ENCODE results near the gene GET3.

DNA sequence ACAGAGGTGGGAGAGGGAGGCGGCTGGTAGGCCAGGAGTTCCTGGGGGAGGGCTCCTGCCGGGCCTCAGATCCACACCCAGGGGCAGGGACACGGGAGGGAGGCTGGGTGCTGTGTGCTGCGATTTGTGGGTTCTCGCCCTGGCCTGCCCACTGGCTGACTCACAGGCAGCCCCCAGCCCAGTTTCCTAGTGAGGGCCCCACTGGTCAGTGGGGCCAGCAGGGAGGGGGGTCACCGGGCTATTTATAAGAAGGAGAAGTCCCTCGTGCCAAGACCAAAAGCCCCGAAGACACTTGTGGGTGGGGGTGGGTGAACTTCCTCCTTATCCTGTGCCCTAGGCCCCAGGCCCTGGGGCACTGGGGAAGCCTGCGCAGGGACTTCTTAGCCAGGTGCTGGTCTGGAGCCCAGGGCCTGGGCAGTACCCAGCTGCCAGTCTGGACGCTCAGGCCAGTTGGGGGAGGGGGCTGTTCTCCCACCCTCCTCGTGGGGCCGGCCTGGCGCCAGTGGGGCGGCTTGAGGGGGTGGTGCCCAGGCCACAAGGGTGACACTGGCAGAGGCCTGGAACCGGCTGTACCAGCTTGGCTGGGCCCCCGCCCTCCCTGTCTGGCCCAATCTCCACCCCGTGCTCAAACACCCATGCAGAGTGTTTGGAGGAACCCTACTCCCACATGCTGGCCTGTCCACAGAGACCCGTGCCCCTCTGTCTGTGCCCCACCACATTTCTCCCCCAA, 49.0 kb downstream of the GET3 start:
- TF ChIP-seq, protein P1, sequence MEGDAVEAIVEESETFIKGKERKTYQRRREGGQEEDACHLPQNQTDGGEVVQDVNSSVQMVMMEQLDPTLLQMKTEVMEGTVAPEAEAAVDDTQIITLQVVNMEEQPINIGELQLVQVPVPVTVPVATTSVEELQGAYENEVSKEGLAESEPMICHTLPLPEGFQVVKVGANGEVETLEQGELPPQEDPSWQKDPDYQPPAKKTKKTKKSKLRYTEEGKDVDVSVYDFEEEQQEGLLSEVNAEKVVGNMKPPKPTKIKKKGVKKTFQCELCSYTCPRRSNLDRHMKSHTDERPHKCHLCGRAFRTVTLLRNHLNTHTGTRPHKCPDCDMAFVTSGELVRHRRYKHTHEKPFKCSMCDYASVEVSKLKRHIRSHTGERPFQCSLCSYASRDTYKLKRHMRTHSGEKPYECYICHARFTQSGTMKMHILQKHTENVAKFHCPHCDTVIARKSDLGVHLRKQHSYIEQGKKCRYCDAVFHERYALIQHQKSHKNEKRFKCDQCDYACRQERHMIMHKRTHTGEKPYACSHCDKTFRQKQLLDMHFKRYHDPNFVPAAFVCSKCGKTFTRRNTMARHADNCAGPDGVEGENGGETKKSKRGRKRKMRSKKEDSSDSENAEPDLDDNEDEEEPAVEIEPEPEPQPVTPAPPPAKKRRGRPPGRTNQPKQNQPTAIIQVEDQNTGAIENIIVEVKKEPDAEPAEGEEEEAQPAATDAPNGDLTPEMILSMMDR (IDR thresholded peaks at IDR 0.05; ENCODE audit: extremely low read depth in 1 of 2, insufficient read depth in 1 of 2, low read depth in 1 of 2, low read length in 2 of 2), result no peak
- TF ChIP-seq POLR2A (IDR thresholded peaks at IDR 0.05; ENCODE audit: low read depth, low read length) (no peak), POLR2AphosphoS5 (IDR thresholded peaks at IDR 0.05; ENCODE audit: insufficient read depth, low read depth, low read length) (no peak)

Measured in endothelial cell of umbilical vein (primary cell).